SH-SY5Y (cell line): ENCODE measurements around the gene PSME3IP1.

Experiments used
- GATA2 ChIP-seq: IDR thresholded peaks from 2 replicates; pipeline ENCODE4 v1.6.1; 2011; ENCODE audit warnings: mild to moderate bottlenecking, low read depth, low read length
- GATA3 ChIP-seq: IDR thresholded peaks from 2 replicates; pipeline ENCODE4 v1.6.1; 2011; ENCODE audit warnings: low read depth, mild to moderate bottlenecking, low read length, moderate library complexity

PSME3IP1 gene

DNA sequence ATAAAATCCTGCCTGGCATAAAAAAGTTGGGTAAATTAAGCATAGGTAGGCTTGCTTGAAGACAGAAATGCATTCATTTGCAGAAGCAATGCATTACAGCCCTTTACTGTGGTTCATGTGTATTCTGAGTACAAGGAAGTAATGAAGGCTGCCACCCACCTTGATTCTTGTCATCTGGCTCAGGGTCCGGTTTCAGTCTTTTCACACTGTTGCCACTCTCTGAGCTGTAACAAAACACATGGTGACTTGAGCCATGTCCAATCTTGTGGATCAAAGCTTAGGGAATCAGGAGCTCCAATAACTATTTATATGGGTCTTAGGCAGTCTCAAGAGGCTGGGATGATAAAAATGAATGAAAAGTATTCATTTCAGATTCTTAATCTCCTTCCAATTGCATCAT lies 22.0 kb downstream of the PSME3IP1 start:
- no peak for TF ChIP-seq GATA2
- no peak for TF ChIP-seq GATA3

DNA sequence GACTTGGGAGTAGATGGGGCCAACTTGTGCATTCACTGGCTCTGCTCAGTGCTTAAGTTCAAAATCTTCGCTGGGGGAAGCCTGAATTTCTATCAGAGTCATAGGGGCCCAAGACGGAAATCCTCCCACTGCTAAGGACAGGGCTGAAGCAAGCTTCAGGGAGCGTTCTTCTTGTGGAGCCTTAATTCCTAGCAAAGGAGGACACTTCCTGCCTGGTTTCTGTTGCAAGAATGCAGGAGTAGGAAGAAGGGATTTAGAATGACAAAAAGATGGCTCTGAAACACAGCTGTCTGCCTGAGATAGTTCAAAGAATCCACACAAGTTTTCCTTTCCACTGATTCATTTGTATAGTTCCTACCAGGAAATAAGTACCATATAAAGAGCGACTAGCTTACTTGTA lies 26.4 kb downstream of the PSME3IP1 start:
- TF ChIP-seq GATA2 (no peak), GATA3 (no peak)

- TF ChIP-seq GATA3 (no peak), GATA2 (no peak)
Measured at GRCh38 chr16:57157533-57157932, 28.3 kb downstream of the PSME3IP1 start.

- TF ChIP-seq GATA2 (no peak), GATA3 (no peak)
Measured at GRCh38 chr16:57156351-57156703, 29.5 kb downstream of the PSME3IP1 start.

- TF ChIP-seq GATA2 = no peak
- TF ChIP-seq GATA3 = no peak
Measured at GRCh38 chr16:57155702-57156350, 30.0 kb downstream of the PSME3IP1 start.

DNA sequence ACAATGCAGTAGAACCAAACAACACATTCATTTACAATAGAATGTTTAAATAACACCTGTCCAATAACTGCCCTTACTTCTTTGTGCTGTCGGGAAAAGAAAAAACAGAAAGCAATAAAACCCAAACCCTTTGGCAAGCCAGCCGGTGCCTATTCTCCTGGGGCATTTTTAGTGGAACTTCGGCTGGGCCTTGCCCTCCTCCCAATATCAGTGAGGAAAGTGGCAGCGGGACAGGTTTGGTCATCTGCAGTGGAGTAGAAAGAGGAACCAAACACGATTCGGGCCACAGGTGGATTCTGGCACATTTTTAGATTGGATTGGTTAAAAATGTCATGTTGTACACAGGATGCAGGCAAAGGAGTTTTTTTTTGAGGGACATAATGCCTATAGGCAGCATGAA lies 32.0 kb downstream of the PSME3IP1 start:
- TF ChIP-seq GATA2 = no peak
- TF ChIP-seq GATA3 = no peak

DNA sequence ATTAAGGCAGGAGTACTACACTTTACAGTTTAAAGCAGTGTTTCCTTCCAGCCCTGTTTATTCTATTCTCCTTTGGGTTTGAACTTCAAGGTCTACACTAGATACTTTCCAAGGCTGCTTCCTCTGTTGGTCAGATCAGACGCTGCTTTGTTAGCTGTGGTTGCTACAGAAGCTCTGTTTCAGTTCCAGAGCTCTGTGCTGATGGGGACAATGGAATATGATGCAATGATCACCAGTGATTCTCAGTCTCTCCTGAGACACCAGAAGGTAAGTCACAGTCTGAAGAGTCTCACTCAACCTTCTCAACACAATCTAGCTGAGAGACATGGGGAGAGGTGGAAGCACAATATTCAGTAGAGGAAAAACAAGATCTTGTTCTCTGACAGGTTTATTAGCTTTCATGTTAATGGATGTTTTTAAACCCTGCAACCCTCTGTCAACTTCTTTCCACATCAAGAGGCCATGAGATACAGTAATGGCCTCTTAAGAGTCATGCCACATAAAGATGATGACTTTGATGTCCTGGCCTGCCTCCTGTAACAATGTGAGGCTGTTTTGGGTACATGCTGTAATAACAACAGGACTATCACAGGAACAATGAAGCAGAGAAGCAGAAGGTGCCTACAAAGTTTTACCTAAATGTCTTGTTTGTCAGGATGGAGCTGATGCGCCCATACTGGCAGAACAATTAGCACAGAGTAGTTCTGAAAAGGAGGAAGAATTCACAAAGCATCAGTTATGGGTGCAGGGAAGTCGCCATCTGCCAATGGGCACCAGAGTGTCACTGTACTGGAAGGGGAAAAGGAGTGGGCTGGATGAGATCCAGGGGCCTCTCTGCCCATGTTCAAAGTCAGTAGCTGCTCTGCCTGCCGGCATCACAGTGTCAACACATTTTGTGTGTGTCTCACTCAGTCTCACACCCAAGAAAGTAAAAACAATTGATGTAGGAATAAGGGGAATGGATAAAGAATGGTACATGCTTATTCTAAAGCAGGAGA lies 33.4 kb downstream of the PSME3IP1 start:
- TF ChIP-seq GATA2 (no peak), GATA3 (no peak)

- no peak for TF ChIP-seq GATA3
- TF ChIP-seq GATA2 = no peak
Measured at GRCh38 chr16:57151369-57151768, 34.5 kb downstream of the PSME3IP1 start.

GRCh38 chr16:57150682-57151330 lies 35.0 kb downstream of the PSME3IP1 start:
- no peak for TF ChIP-seq GATA2

GRCh38 chr16:57149391-57149790 lies 36.4 kb downstream of the PSME3IP1 start:
- TF ChIP-seq GATA3 (no peak), GATA2 (no peak)

DNA sequence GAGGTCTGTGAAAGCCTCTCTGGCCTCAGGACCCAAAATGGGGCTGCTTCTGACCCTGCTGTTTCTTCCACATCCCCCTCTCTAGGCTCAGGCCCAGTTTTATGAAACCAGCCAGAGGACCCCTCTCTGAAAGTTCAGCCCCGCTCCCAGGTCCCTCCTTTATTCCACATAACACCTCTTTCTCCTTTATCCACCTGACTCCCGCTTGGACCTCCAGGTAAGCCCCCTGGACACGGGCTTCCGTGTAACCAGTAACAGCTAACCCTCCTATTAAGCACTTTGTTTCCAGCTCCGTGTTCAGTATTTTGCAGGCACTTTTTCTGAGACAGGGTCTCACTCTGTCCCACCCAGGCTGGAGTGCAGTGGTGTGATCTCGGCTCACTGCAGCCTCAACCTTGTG lies 37.4 kb downstream of the PSME3IP1 start:
- TF ChIP-seq GATA3 (no peak), GATA2 (no peak)

DNA sequence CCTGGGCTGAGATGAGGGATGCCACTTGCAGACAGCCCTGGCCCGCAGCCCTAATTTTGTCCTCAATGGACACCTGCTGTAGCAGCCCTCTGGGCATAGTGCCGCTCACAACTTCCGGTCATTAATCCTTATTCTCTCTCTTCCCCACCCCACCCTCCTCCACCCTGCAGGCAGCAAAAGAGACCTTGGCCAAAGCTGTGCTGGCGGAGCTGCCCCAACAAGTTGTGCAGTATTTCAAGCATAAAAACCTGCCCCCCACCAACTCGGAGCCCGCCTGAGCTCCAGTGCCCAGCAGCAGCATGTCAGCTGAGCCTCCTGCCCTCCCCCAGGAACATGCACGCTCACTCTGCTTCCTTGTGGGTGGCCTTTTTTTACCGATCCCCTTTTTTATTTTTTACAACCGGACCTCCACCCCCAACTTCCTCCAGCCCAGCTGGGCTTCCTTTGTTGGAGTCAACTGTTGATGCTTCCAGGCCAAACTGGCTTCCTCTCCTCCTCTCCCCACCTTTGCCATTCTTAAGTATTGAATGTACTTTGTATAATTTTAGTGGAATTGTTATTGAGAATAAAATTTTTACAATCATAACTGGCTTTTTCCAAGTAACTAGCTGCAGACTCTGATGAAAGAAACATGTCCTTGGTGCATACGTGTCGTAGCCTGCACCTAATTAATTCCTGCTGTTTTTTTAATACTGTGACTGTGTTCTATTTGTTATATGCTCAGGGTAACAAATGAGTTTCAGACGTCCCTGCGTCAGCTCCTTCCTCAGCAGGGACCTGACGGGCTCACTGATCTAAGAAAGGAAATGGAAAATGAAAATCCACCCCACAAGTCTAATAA lies 38.2 kb downstream of the PSME3IP1 start:
- TF ChIP-seq GATA3 (no peak), GATA2 (no peak)

DNA sequence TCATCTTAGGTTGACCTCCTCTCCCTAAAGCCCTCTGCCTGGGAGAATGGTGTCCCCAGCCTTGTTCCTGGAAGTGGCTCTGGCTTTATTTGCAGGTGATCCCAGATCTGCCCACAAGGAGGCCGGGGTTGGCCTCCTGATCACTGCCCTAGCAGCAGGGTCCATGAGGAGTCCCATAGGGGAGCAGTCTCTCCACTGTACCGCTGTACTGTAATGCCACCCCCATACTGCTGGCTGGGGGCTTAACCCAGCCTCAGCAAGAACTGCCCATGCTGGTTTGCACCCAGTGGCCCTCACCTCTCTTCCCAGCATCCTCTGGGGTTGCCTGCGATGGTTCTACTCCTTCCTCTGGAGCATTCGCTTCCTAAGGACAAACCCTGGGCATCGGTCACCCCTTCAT lies 39.1 kb downstream of the PSME3IP1 start:
- TF ChIP-seq GATA2 (no peak), GATA3 (no peak)
